ENCODE results near the gene MLPH. TPM values are rescaled to one million over a fixed set of nuclear protein-coding genes. Genes with fewer than 3 reads are reported as not detected.

MLPH gene
- total RNA-seq, 1 donor from 2014 or later = 7.3 TPM

- DNase-seq (ENCODE audit: low spot score) = peak; percentile 8
Observed at GRCh38 chr2:237496428-237496827, 9.4 kb downstream of the MLPH start.

- peak; percentile 82 for DNase-seq (ENCODE audit: low spot score)
Observed at GRCh38 chr2:237497009-237497837, 10.2 kb downstream of the MLPH start.

GRCh38 chr2:237497838-237498186 lies 10.8 kb downstream of the MLPH start:
- DNase-seq (ENCODE audit: low spot score) = peak; percentile 89

GRCh38 chr2:237498341-237498740 lies 11.3 kb downstream of the MLPH start:
- DNase-seq (ENCODE audit: low spot score) = peak; percentile 71

GRCh38 chr2:237500681-237501424 lies 13.8 kb downstream of the MLPH start:
- DNase-seq (ENCODE audit: low spot score) = peak; percentile 57

- no peak for DNase-seq (ENCODE audit: low spot score)
Observed at GRCh38 chr2:237501892-237502513, 15.0 kb downstream of the MLPH start.

GRCh38 chr2:237503201-237503600 lies 16.1 kb downstream of the MLPH start:
- DNase-seq (ENCODE audit: low spot score) = no peak

GRCh38 chr2:237505188-237505939 lies 18.3 kb downstream of the MLPH start:
- DNase-seq (ENCODE audit: low spot score) = no peak

GRCh38 chr2:237507512-237507911 lies 20.5 kb downstream of the MLPH start:
- DNase-seq (ENCODE audit: low spot score) = no peak

GRCh38 chr2:237508361-237508760 lies 21.3 kb downstream of the MLPH start:
- DNase-seq (ENCODE audit: low spot score) = no peak

- DNase-seq (ENCODE audit: low spot score) = no peak
Observed at GRCh38 chr2:237509151-237509550, 22.1 kb downstream of the MLPH start.

GRCh38 chr2:237509905-237510304 lies 22.9 kb downstream of the MLPH start:
- no peak for DNase-seq (ENCODE audit: low spot score)

GRCh38 chr2:237510502-237511217 lies 23.6 kb downstream of the MLPH start:
- DNase-seq (ENCODE audit: low spot score) = no peak

- no peak for DNase-seq (ENCODE audit: low spot score)
Observed at GRCh38 chr2:237511433-237511832, 24.4 kb downstream of the MLPH start.

- no peak for DNase-seq (ENCODE audit: low spot score)
Observed at GRCh38 chr2:237511885-237512405, 24.9 kb downstream of the MLPH start.

GRCh38 chr2:237512774-237513466 lies 25.9 kb downstream of the MLPH start:
- DNase-seq (ENCODE audit: low spot score) = no peak

GRCh38 chr2:237513693-237514092 lies 26.6 kb downstream of the MLPH start:
- DNase-seq (ENCODE audit: low spot score) = no peak

- DNase-seq (ENCODE audit: low spot score) = no peak
Observed at GRCh38 chr2:237514474-237515130, 27.6 kb downstream of the MLPH start.

- DNase-seq (ENCODE audit: low spot score) = no peak
Observed at GRCh38 chr2:237515166-237515565, 28.1 kb downstream of the MLPH start.
